ENCODE results near the gene SNPH. TPM values are rescaled to one million over a fixed set of nuclear protein-coding genes. Genes with fewer than 3 reads are reported as not detected.

Gene SNPH
- total RNA-seq, 1 experiment from 2014 or later: 0.43 TPM

- intact Hi-C loops (cut with micrococcal nuclease; ENCODE audit: unreplicated experiment): no loop called here
- peaks cover 18% of the 10 kb centered on the region for H3K27me3 ChIP-seq (replicated peaks; ENCODE audit: insufficient read depth, low read depth, low read length, poor library complexity)
- H3K4me3 ChIP-seq (ENCODE audit: low read depth, low read length, poor library complexity, severe bottlenecking): no peak overlapping the region
- no TSS peak for BruUV-seq (replicated peaks)
- DNase-seq (ENCODE audit: low spot score): no peak
- ChIA-PET CTCF (no interaction called here), POLR2A (ENCODE audit: low non-redundant PET) (no interaction called here)
- H3K9me3 ChIP-seq (ENCODE audit: low read depth, low read length, poor library complexity, severe bottlenecking): peaks cover 9% of the 10 kb centered on the region
- H3K4me1 ChIP-seq (ENCODE audit: insufficient read depth, low read length, poor library complexity, severe bottlenecking): peaks cover 3% of the 10 kb centered on the region
- no peaks in the 10 kb centered on the region for H3K36me3 ChIP-seq (ENCODE audit: insufficient read depth, low read length, poor library complexity, severe bottlenecking)
- no peak overlapping the region for H3K27ac ChIP-seq (ENCODE audit: low read depth, low read length, poor library complexity, severe bottlenecking)
- TF ChIP-seq EZH2 (IDR thresholded peaks at IDR 0.05; ENCODE audit: borderline replicate concordance, low read depth, low read length, poor library complexity, severe bottlenecking) (no peak), CTCF (conservative IDR thresholded peaks at IDR 0.05; ENCODE audit: low read depth, low read length) (no peak)
These were observed 1.4 kb upstream of the SNPH start for GRCh38 chr20:1264727-1265126.

GRCh38 chr20:1265226-1265915, 723 bp upstream of the SNPH start:
- intact Hi-C loops (cut with micrococcal nuclease; ENCODE audit: unreplicated experiment): no loop called here
- CTCF ChIA-PET: no interaction called here
- BruUV-seq (replicated peaks): no TSS peak
- DNase-seq (ENCODE audit: low spot score): no peak
- no peak for TF ChIP-seq CTCF (conservative IDR thresholded peaks at IDR 0.05; ENCODE audit: low read depth, low read length)
- TF ChIP-seq EZH2 (IDR thresholded peaks at IDR 0.05; ENCODE audit: borderline replicate concordance, low read depth, low read length, poor library complexity, severe bottlenecking): no peak
- POLR2A ChIA-PET (ENCODE audit: low non-redundant PET): no interaction called here
- Histone ChIP-seq H3K4me3 (ENCODE audit: low read depth, low read length, poor library complexity, severe bottlenecking) (peak overlapping the region; percentile 65), H3K27ac (ENCODE audit: low read depth, low read length, poor library complexity, severe bottlenecking) (no peak overlapping the region), H3K27me3 (replicated peaks; ENCODE audit: insufficient read depth, low read depth, low read length, poor library complexity) (peaks cover 14% of the 10 kb centered on the region), H3K36me3 (ENCODE audit: insufficient read depth, low read length, poor library complexity, severe bottlenecking) (no peaks in the 10 kb centered on the region), H3K4me1 (ENCODE audit: insufficient read depth, low read length, poor library complexity, severe bottlenecking) (peaks cover 3% of the 10 kb centered on the region), H3K9me3 (ENCODE audit: low read depth, low read length, poor library complexity, severe bottlenecking) (peaks cover 9% of the 10 kb centered on the region)

- POLR2A ChIA-PET (ENCODE audit: low non-redundant PET): no interaction called here
- intact Hi-C loops (cut with micrococcal nuclease; ENCODE audit: unreplicated experiment): no loop called here
These were observed 253 bp upstream of the SNPH start for GRCh38 chr20:1265916-1266166.

More at GRCh38 chr20:1265916-1266166, 253 bp upstream of the SNPH start:
- H3K9me3 ChIP-seq (ENCODE audit: low read depth, low read length, poor library complexity, severe bottlenecking): peaks cover 9% of the 10 kb centered on the region
- no TSS peak for BruUV-seq (replicated peaks)
- no peaks in the 10 kb centered on the region for H3K36me3 ChIP-seq (ENCODE audit: insufficient read depth, low read length, poor library complexity, severe bottlenecking)
- H3K27me3 ChIP-seq (replicated peaks; ENCODE audit: insufficient read depth, low read depth, low read length, poor library complexity): peaks cover 9% of the 10 kb centered on the region
- peak overlapping the region; percentile 65 for H3K4me3 ChIP-seq (ENCODE audit: low read depth, low read length, poor library complexity, severe bottlenecking)
- H3K27ac ChIP-seq (ENCODE audit: low read depth, low read length, poor library complexity, severe bottlenecking): no peak overlapping the region
- CTCF ChIA-PET: no interaction called here
- H3K4me1 ChIP-seq (ENCODE audit: insufficient read depth, low read length, poor library complexity, severe bottlenecking): peaks cover 3% of the 10 kb centered on the region
- no peak for DNase-seq (ENCODE audit: low spot score)
- no peak for TF ChIP-seq CTCF (conservative IDR thresholded peaks at IDR 0.05; ENCODE audit: low read depth, low read length)
- TF ChIP-seq EZH2 (IDR thresholded peaks at IDR 0.05; ENCODE audit: borderline replicate concordance, low read depth, low read length, poor library complexity, severe bottlenecking): no peak

All from A673 (cell line).